Measurements from ENCODE around the gene CORO7.

The CORO7 gene

GRCh38 chr16:4369007-4369733, 47.2 kb downstream of the CORO7 start:
- no peak for DNase-seq

- DNase-seq = no peak
These were observed 49.0 kb downstream of the CORO7 start for GRCh38 chr16:4367393-4367856.

GRCh38 chr16:4366016-4366415, 50.4 kb downstream of the CORO7 start:
- DNase-seq = no peak

- DNase-seq = no peak
These were observed 50.8 kb downstream of the CORO7 start for GRCh38 chr16:4365615-4366014.

GRCh38 chr16:4365014-4365406, 51.4 kb downstream of the CORO7 start:
- no peak for DNase-seq

- no peak for DNase-seq
These were observed 52.0 kb downstream of the CORO7 start for GRCh38 chr16:4364196-4365013.

- no peak for DNase-seq
These were observed 53.8 kb downstream of the CORO7 start for GRCh38 chr16:4362476-4363135.

GRCh38 chr16:4361944-4362311, 54.5 kb downstream of the CORO7 start:
- no peak for DNase-seq

- no peak for DNase-seq
These were observed 55.1 kb downstream of the CORO7 start for GRCh38 chr16:4361033-4361943.

GRCh38 chr16:4360538-4361021, 55.8 kb downstream of the CORO7 start:
- no peak for DNase-seq

- no peak for DNase-seq
These were observed 56.5 kb downstream of the CORO7 start for GRCh38 chr16:4359914-4360313.

GRCh38 chr16:4358831-4359561, 57.4 kb downstream of the CORO7 start:
- no peak for DNase-seq

GRCh38 chr16:4358236-4358635, 58.2 kb downstream of the CORO7 start:
- no peak for DNase-seq

GRCh38 chr16:4356820-4357219, 59.6 kb downstream of the CORO7 start:
- DNase-seq = no peak

- DNase-seq = no peak
These were observed 61.6 kb downstream of the CORO7 start for GRCh38 chr16:4354512-4355409.

GRCh38 chr16:4353675-4354074, 62.7 kb downstream of the CORO7 start:
- DNase-seq = no peak

- DNase-seq = no peak
These were observed 63.6 kb downstream of the CORO7 start for GRCh38 chr16:4352843-4353242.

GRCh38 chr16:4351880-4352279, 64.5 kb downstream of the CORO7 start:
- DNase-seq = no peak

- DNase-seq = peak; percentile 81
These were observed 65.4 kb downstream of the CORO7 start, which contains the start of gene PAM16 for GRCh38 chr16:4350787-4351659. Gene PAM16 (minus strand): TSS chr16:4351321. CDS start chr16:4351234, 87 bp downstream.

Measured in NCI-H1105 (cell line).